HCT116 (cell line): ENCODE results near the gene MTMR12. TPM values are rescaled to one million over a fixed set of nuclear protein-coding genes. Genes with fewer than 3 reads are reported as not detected.

Experiments used
- ATAC-seq: fragments of 200-7000 bp; cut with Tn5 transposase; 2 replicates; pipeline ENCODE4 v1.9.1; 2020; ENCODE audit warnings: mild to moderate bottlenecking, moderate library complexity
- BruUV-seq: library from RNA; stranded (reverse); fragments of 400-500 nt; replicated peaks from 2 replicates; lab custom pipeline; 2021; lab: Mats Ljungman, UMichigan
- CTCF ChIA-PET: fragments of 300-600 bp; sonication (Branson Sonifier 250); formaldehyde crosslinking; loops from one replicate; lab custom pipeline; 2021; ENCODE audit warnings: antibody characterized with exemption; lab: Charles Lee
- POLR2A ChIA-PET: fragments of 300-600, 350-600 bp; sonication (Branson Sonifier 250); formaldehyde crosslinking; loops from one replicate; lab custom pipeline; 2021; ENCODE audit warnings: antibody characterized with exemption; lab: Charles Lee
- RAD21 ChIA-PET, 2 experiments: fragments of 300-600 bp; sonication (Branson Sonifier 250); formaldehyde crosslinking; loops; one replicate each; lab custom pipeline; 2023; ENCODE audit warnings: low total read pairs in 2 of 2; ENCODE audit not compliant: uncharacterized antibody in 2 of 2, unreplicated experiment in 2 of 2, low non-redundant PET in 1 of 2; lab: Charles Lee
- DNase-seq: peaks from one replicate; pipeline ENCODE4 v3.0.0-alpha.2; 2010; ENCODE audit warnings: low read depth, low spot score
- H2AFZ ChIP-seq: fragments of 200-600 bp; shearing (Covaris generic), sonication (generic); 2 replicates; pipeline ENCODE4 v1.6.1; 2017; ENCODE audit warnings: low read depth, mixed run types, mixed read lengths, antibody characterized with exemption, low read length; ENCODE audit not compliant: poor library complexity, severe bottlenecking
- H3K27ac ChIP-seq: 2 replicates; pipeline ENCODE4 v1.5.1; 2012; ENCODE audit warnings: low read depth, low read length
- H3K27me3 ChIP-seq: fragments of 200-600 bp; sonication (generic); 2 replicates; pipeline ENCODE4 v1.6.1; 2016; ENCODE audit warnings: mixed run types, low read length, mixed read lengths; ENCODE audit not compliant: insufficient read depth
- H3K36me3 ChIP-seq, 2 experiments: fragments of 200-500 bp in 1 of 2; fragments of 200-600 bp in 1 of 2; sonication (Bioruptor generic) in 1 of 2; sonication (generic) in 1 of 2; 2 replicates each; pipeline versions ENCODE4 v1.5.1 to v1.6.1; 2014 to 2016; ENCODE audit warnings: low read length in 2 of 2, inconsistent platforms in 1 of 2, mixed read lengths in 1 of 2, mixed run types in 1 of 2; ENCODE audit not compliant: insufficient read depth in 2 of 2, control insufficient read depth in 1 of 2
- H3K4me1 ChIP-seq, 2 experiments: fragments of 200-600 bp in 1 of 2; sonication (generic) in 1 of 2; 2 replicates each; pipeline versions ENCODE4 v1.5.1 to v1.6.1; 2012 to 2017; ENCODE audit warnings: low read length in 2 of 2, inconsistent platforms in 1 of 2, mild to moderate bottlenecking in 1 of 2, mixed read lengths in 1 of 2, mixed run types in 1 of 2, moderate library complexity in 1 of 2; ENCODE audit not compliant: insufficient read depth in 2 of 2, control insufficient read depth in 1 of 2
- H3K4me2 ChIP-seq: fragments of 200-600 bp; sonication (generic); 2 replicates; pipeline ENCODE4 v1.6.1; 2017; ENCODE audit warnings: mixed run types, low read length, mixed read lengths
- H3K4me3 ChIP-seq, 2 experiments: fragments of 200-600 bp in 1 of 2; sonication (generic) in 1 of 2; replicated peaks in 1 of 2; 2 replicates each; pipeline ENCODE4 v1.5.1; 2011 to 2016; ENCODE audit warnings: low read length in 2 of 2, control low read depth in 1 of 2, low read depth in 1 of 2, mild to moderate bottlenecking in 1 of 2, mixed read lengths in 1 of 2, mixed run types in 1 of 2
- H3K79me2 ChIP-seq: fragments of 200-600 bp; sonication (generic); 2 replicates; pipeline ENCODE4 v1.6.1; 2017; ENCODE audit warnings: mild to moderate bottlenecking, mixed run types, low read length, moderate library complexity, mixed read lengths; ENCODE audit not compliant: insufficient read depth
- H3K9ac ChIP-seq: fragments of 200-600 bp; sonication (generic); 2 replicates; pipeline ENCODE4 v1.6.1; 2016; ENCODE audit warnings: low read length, mixed read lengths
- H3K9me2 ChIP-seq: fragments of 200-600 bp; sonication (generic), shearing (Covaris generic); 2 replicates; pipeline ENCODE4 v1.6.1; 2017; ENCODE audit warnings: mixed run types, mild to moderate bottlenecking, moderate library complexity; ENCODE audit not compliant: insufficient read depth
- H3K9me3 ChIP-seq, 2 experiments: fragments of 200-500 bp in 1 of 2; fragments of 200-600 bp in 1 of 2; sonication (Bioruptor generic) in 1 of 2; sonication (generic) in 1 of 2; 2 replicates each; pipeline ENCODE4 v1.6.1; 2014 to 2017; ENCODE audit warnings: low read length in 2 of 2, mixed read lengths in 2 of 2, inconsistent platforms in 1 of 2, low read depth in 1 of 2, mild to moderate bottlenecking in 1 of 2, mixed run types in 1 of 2, moderate library complexity in 1 of 2; ENCODE audit not compliant: control insufficient read depth in 1 of 2, insufficient read depth in 1 of 2
- H4K20me1 ChIP-seq: fragments of 200-600 bp; sonication (generic), shearing (Covaris generic); 2 replicates; pipeline ENCODE4 v1.6.1; 2017; ENCODE audit warnings: mixed run types, mild to moderate bottlenecking, moderate library complexity; ENCODE audit not compliant: insufficient read depth
- CEBPB ChIP-seq: IDR thresholded peaks from 2 replicates; pipeline ENCODE4 v1.6.1; 2012; ENCODE audit warnings: low read depth
- EZH2 ChIP-seq: fragments of 200-600 bp; sonication (generic); IDR thresholded peaks from 2 replicates; pipeline ENCODE4 v1.6.1; 2017; ENCODE audit warnings: antibody characterized with exemption, mixed run types
- POLR2A ChIP-seq: IDR thresholded peaks from 2 replicates; pipeline ENCODE4 v1.7.0; 2011; ENCODE audit warnings: borderline replicate concordance; ENCODE audit not compliant: insufficient read depth, insufficient read length; ENCODE audit errors: extremely low read depth
- POLR2AphosphoS5 ChIP-seq: IDR thresholded peaks from 2 replicates; pipeline ENCODE4 v1.6.1; 2011; ENCODE audit warnings: mild to moderate bottlenecking, low read depth, low read length, moderate library complexity
- RAD21 ChIP-seq: IDR thresholded peaks from 2 replicates; pipeline ENCODE4 v1.6.1; 2012; ENCODE audit warnings: low read depth, mild to moderate bottlenecking
- SIN3A ChIP-seq: IDR thresholded peaks from 2 replicates; pipeline ENCODE4 v1.6.1; 2012; ENCODE audit warnings: low read depth
- TCF7L2 ChIP-seq: IDR thresholded peaks from 2 replicates; pipeline ENCODE4 v1.7.0; 2011; ENCODE audit warnings: borderline replicate concordance, inconsistent platforms; ENCODE audit not compliant: insufficient read depth, insufficient read length; ENCODE audit errors: extremely low read depth
- YY1 ChIP-seq: IDR thresholded peaks from 2 replicates; pipeline ENCODE4 v1.6.1; 2011; ENCODE audit warnings: low read length, low read depth, moderate library complexity, mild to moderate bottlenecking; ENCODE audit not compliant: insufficient replicate concordance; ENCODE audit errors: extremely low read depth
- ZFX ChIP-seq: fragments of 450-650 bp; IDR thresholded peaks from 2 replicates; pipeline ENCODE4 v1.6.1; 2017
- ZNF274 ChIP-seq: fragments of 200-500 bp; sonication (Bioruptor generic); IDR thresholded peaks from 2 replicates; pipeline ENCODE4 v1.6.1; 2014; ENCODE audit warnings: mild to moderate bottlenecking, low read depth, low read length, inconsistent platforms
- intact Hi-C: fragments of 100-400 bp; cut with micrococcal nuclease; formaldehyde crosslinking; loops from 2 replicates; pipeline ENCODE4 v1.10.0; 2022
- total RNA-seq: library from RNA; stranded (reverse); gene quantifications from one replicate; pipeline ENCODE4 v1.2.1, GENCODE V29; 2021; ENCODE audit not compliant: unreplicated experiment
- TF ChIP-seq, protein P1 (sequence below): IDR thresholded peaks from 2 replicates; pipeline ENCODE4 v1.6.1; 2012
- TF ChIP-seq, protein P2 (sequence below): IDR thresholded peaks from 2 replicates; pipeline ENCODE4 v1.6.1; 2011; ENCODE audit warnings: mild to moderate bottlenecking, low read length, moderate library complexity; ENCODE audit not compliant: insufficient replicate concordance; ENCODE audit errors: extremely low read depth

The MTMR12 gene
- total RNA-seq, 1 experiment from 2014 or later, result 27.3 TPM

DNA sequence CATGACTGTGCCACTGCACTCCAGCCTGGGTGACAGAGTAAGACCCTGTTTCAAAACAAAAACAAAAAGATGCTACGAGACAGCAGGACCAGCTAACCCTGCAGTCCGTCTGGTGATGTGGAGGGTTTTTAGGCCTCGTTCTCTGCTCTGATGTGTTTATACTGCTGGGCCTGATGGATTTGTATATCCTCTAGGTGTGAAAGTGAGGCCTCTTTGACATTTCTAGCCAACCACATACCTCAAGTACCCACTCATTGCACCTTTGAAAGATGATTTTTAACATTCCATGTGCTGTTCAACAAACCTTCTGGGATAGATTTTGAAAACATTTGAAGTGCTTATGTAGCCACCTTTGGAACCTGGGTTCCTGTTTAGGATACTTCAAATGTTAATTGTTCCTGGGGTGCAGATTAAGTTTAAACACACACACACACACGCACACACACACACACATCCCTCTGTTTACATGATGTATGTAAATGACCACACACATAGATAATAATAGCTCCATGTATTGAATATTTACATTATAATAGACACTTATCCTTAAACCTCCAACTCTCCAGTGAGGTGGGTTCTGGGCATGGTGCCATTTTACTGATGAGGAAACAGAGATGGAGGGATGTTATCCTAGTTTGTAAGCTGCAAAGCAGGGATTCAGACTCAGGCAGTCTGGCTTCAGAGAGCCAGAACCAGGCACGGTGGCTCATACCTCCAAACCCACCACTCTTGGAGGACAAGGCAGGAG lies 89.8 kb downstream of the MTMR12 start:
- peak overlapping the region; percentile 11; the same call in 1 of the 2 replicates for H3K4me2 ChIP-seq
- POLR2A ChIA-PET, result no interaction called here

More for the DNA sequence above, 89.8 kb downstream of the MTMR12 start:
- Histone ChIP-seq H3K4me3 (no peak overlapping the region), H3K27me3 (no peaks in the 10 kb centered on the region), H3K9me2 (no peaks in the 10 kb centered on the region), H4K20me1 (no peaks in the 10 kb centered on the region), H3K79me2 (no peaks in the 10 kb centered on the region), H3K9me3 (no peaks in the 10 kb centered on the region), H3K9ac (no peak overlapping the region), H3K27ac (no peak overlapping the region), H3K36me3 (no peaks in the 10 kb centered on the region), H2AFZ (no peak overlapping the region), H3K4me1 (peaks cover 17 to 29% of the 10 kb centered on the region in 2 experiments)
- TF ChIP-seq POLR2A (no peak), CEBPB (no peak), TCF7L2 (no peak), RAD21 (no peak), SIN3A (no peak), POLR2AphosphoS5 (no peak), ZNF274 (no peak), ZFX (no peak), YY1 (no peak), EZH2 (no peak)
- TF ChIP-seq, protein P1, sequence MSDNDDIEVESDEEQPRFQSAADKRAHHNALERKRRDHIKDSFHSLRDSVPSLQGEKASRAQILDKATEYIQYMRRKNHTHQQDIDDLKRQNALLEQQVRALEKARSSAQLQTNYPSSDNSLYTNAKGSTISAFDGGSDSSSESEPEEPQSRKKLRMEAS, result no peak
- TF ChIP-seq, protein P2, sequence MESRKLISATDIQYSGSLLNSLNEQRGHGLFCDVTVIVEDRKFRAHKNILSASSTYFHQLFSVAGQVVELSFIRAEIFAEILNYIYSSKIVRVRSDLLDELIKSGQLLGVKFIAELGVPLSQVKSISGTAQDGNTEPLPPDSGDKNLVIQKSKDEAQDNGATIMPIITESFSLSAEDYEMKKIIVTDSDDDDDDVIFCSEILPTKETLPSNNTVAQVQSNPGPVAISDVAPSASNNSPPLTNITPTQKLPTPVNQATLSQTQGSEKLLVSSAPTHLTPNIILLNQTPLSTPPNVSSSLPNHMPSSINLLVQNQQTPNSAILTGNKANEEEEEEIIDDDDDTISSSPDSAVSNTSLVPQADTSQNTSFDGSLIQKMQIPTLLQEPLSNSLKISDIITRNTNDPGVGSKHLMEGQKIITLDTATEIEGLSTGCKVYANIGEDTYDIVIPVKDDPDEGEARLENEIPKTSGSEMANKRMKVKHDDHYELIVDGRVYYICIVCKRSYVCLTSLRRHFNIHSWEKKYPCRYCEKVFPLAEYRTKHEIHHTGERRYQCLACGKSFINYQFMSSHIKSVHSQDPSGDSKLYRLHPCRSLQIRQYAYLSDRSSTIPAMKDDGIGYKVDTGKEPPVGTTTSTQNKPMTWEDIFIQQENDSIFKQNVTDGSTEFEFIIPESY, result no peak
- intact Hi-C loops, result no loop called here
- no TSS peak for BruUV-seq
- ATAC-seq, result no peak
- RAD21 ChIA-PET, result no interaction called here
- no peak for DNase-seq
- CTCF ChIA-PET, result interaction anchor here (2.4 kb wide), 1 partner anchor 9 kb away, joined by 8 read pairs; no protein-coding TSS in a partner anchor
